Measurements from ENCODE around the gene TSPAN17. TPM values are rescaled to one million over a fixed set of nuclear protein-coding genes. Genes with fewer than 3 reads are reported as not detected.

The TSPAN17 gene
- total and polyA plus RNA-seq, 5 donors from 2014 or later = 26.0 to 48.8 (median 34.0) TPM

GRCh38 chr5:176616511-176616910 is 30.8 kb upstream of the TSPAN17 start:
- Mint-ChIP-seq H3K4me1 (peaks cover 0 to 18% (median 6%) of the 10 kb centered on the region in 4 donors), H3K27me3 (peaks cover 62% of the 10 kb centered on the region), H3K27ac (no peak overlapping the region), H3K9me3 (peaks cover 0 to 3% (median 0%) of the 10 kb centered on the region in 7 donors), H3K4me3 (no peak overlapping the region), H3K36me3 (peaks cover 3% of the 10 kb centered on the region)
- Histone ChIP-seq H3K36me3 (ENCODE audit: control insufficient read depth, insufficient read depth, low read length) (no peaks in the 10 kb centered on the region), H3K27ac (ENCODE audit: insufficient read depth, low read length, poor library complexity, severe bottlenecking) (no peak overlapping the region), H3K4me1 (ENCODE audit: control insufficient read depth, insufficient read depth, low read length, poor library complexity, severe bottlenecking) (peaks cover 21% of the 10 kb centered on the region), H3K4me3 (ENCODE audit: low read depth, low read length) (no peak overlapping the region), H3K9me3 (ENCODE audit: control insufficient read depth in 2 of 2, low read length in 2 of 2) (no peaks in the 10 kb centered on the region), H3K27me3 (ENCODE audit: control insufficient read depth, insufficient read depth, low read length) (peaks cover 16% of the 10 kb centered on the region)
- DNase-seq (no peak), ATAC-seq (ENCODE audit: low read depth in 2 of 2) (no peak)

- peaks cover 12% of the 10 kb centered on the region for H3K27me3 ChIP-seq (ENCODE audit: control insufficient read depth, insufficient read depth, low read length)
- peaks cover 0 to 18% (median 5%) of the 10 kb centered on the region in 4 donors for H3K4me1 Mint-ChIP-seq
- no peak for DNase-seq
- peaks cover 21% of the 10 kb centered on the region for H3K4me1 ChIP-seq (ENCODE audit: control insufficient read depth, insufficient read depth, low read length, poor library complexity, severe bottlenecking)
- H3K27ac ChIP-seq (ENCODE audit: insufficient read depth, low read length, poor library complexity, severe bottlenecking) = no peak overlapping the region
- H3K27ac Mint-ChIP-seq = no peak overlapping the region
- peaks cover 3% of the 10 kb centered on the region for H3K36me3 Mint-ChIP-seq
- H3K36me3 ChIP-seq (ENCODE audit: control insufficient read depth, insufficient read depth, low read length) = no peaks in the 10 kb centered on the region
- H3K9me3 ChIP-seq (ENCODE audit: control insufficient read depth in 2 of 2, low read length in 2 of 2) = no peaks in the 10 kb centered on the region
- no peak overlapping the region for H3K4me3 ChIP-seq (ENCODE audit: low read depth, low read length)
- H3K27me3 Mint-ChIP-seq = peaks cover 71% of the 10 kb centered on the region
- H3K4me3 Mint-ChIP-seq = peak overlapping the region in 3 of 4 donors; percentile 24 to 61 (median 46)
- peaks cover 0 to 3% (median 0%) of the 10 kb centered on the region in 7 donors for H3K9me3 Mint-ChIP-seq
- no peak for ATAC-seq (ENCODE audit: low read depth in 2 of 2)
Measured at GRCh38 chr5:176618783-176619182, 28.5 kb upstream of the TSPAN17 start.

GRCh38 chr5:176619203-176619568 is 28.1 kb upstream of the TSPAN17 start:
- Mint-ChIP-seq H3K4me3 (peak overlapping the region in 2 of 4 donors; percentile 46 to 61), H3K27ac (no peak overlapping the region), H3K4me1 (peaks cover 0 to 18% (median 5%) of the 10 kb centered on the region in 4 donors), H3K36me3 (peaks cover 3% of the 10 kb centered on the region), H3K27me3 (peaks cover 75% of the 10 kb centered on the region), H3K9me3 (peaks cover 0 to 3% (median 0%) of the 10 kb centered on the region in 7 donors)
- Histone ChIP-seq H3K36me3 (ENCODE audit: control insufficient read depth, insufficient read depth, low read length) (no peaks in the 10 kb centered on the region), H3K4me3 (ENCODE audit: low read depth, low read length) (no peak overlapping the region), H3K9me3 (ENCODE audit: control insufficient read depth in 2 of 2, low read length in 2 of 2) (no peaks in the 10 kb centered on the region), H3K27me3 (ENCODE audit: control insufficient read depth, insufficient read depth, low read length) (peaks cover 12% of the 10 kb centered on the region), H3K27ac (ENCODE audit: insufficient read depth, low read length, poor library complexity, severe bottlenecking) (no peak overlapping the region), H3K4me1 (ENCODE audit: control insufficient read depth, insufficient read depth, low read length, poor library complexity, severe bottlenecking) (peaks cover 21% of the 10 kb centered on the region)
- DNase-seq = peak; percentile 62 to 83 (median 63)
- peak; percentile 80 to 82 for ATAC-seq (ENCODE audit: low read depth in 2 of 2)

- Mint-ChIP-seq H3K36me3 (peaks cover 3% of the 10 kb centered on the region), H3K4me1 (peaks cover 0 to 18% (median 5%) of the 10 kb centered on the region in 4 donors), H3K27me3 (peaks cover 78% of the 10 kb centered on the region), H3K4me3 (peak overlapping the region; percentile 34 to 82 (median 70)), H3K9me3 (peaks cover 0 to 3% (median 0%) of the 10 kb centered on the region in 7 donors), H3K27ac (no peak overlapping the region)
- DNase-seq (no peak), ATAC-seq (ENCODE audit: low read depth in 2 of 2) (no peak)
- Histone ChIP-seq H3K4me1 (ENCODE audit: control insufficient read depth, insufficient read depth, low read length, poor library complexity, severe bottlenecking) (peaks cover 21% of the 10 kb centered on the region), H3K27ac (ENCODE audit: insufficient read depth, low read length, poor library complexity, severe bottlenecking) (no peak overlapping the region), H3K36me3 (ENCODE audit: control insufficient read depth, insufficient read depth, low read length) (no peaks in the 10 kb centered on the region), H3K27me3 (ENCODE audit: control insufficient read depth, insufficient read depth, low read length) (peaks cover 12% of the 10 kb centered on the region), H3K4me3 (ENCODE audit: low read depth, low read length) (no peak overlapping the region), H3K9me3 (ENCODE audit: control insufficient read depth in 2 of 2, low read length in 2 of 2) (no peaks in the 10 kb centered on the region)
Measured at GRCh38 chr5:176619569-176620332, 27.5 kb upstream of the TSPAN17 start.

- no peaks in the 10 kb centered on the region for H3K36me3 ChIP-seq (ENCODE audit: control insufficient read depth, insufficient read depth, low read length)
- peaks cover 12% of the 10 kb centered on the region for H3K27me3 ChIP-seq (ENCODE audit: control insufficient read depth, insufficient read depth, low read length)
- peaks cover 21% of the 10 kb centered on the region for H3K4me1 ChIP-seq (ENCODE audit: control insufficient read depth, insufficient read depth, low read length, poor library complexity, severe bottlenecking)
- ATAC-seq (ENCODE audit: low read depth in 2 of 2) (no peak), DNase-seq (peak in 1 of 3 donors; percentile 33)
- peaks cover 0 to 3% (median 0%) of the 10 kb centered on the region in 7 donors for H3K9me3 Mint-ChIP-seq
- peaks cover 76% of the 10 kb centered on the region for H3K27me3 Mint-ChIP-seq
- no peak overlapping the region for H3K27ac ChIP-seq (ENCODE audit: insufficient read depth, low read length, poor library complexity, severe bottlenecking)
- no peaks in the 10 kb centered on the region for H3K9me3 ChIP-seq (ENCODE audit: control insufficient read depth in 2 of 2, low read length in 2 of 2)
- no peak overlapping the region for H3K27ac Mint-ChIP-seq
- peaks cover 0 to 18% (median 5%) of the 10 kb centered on the region in 4 donors for H3K4me1 Mint-ChIP-seq
- no peak overlapping the region for H3K4me3 ChIP-seq (ENCODE audit: low read depth, low read length)
- H3K36me3 Mint-ChIP-seq = peaks cover 3% of the 10 kb centered on the region
- peak overlapping the region; percentile 60 to 82 (median 76) for H3K4me3 Mint-ChIP-seq
Measured at GRCh38 chr5:176620333-176620981, 26.8 kb upstream of the TSPAN17 start.

- Mint-ChIP-seq H3K4me1 (peaks cover 0 to 18% (median 5%) of the 10 kb centered on the region in 4 donors), H3K27me3 (peaks cover 75% of the 10 kb centered on the region), H3K27ac (no peak overlapping the region), H3K4me3 (no peak overlapping the region), H3K36me3 (no peaks in the 10 kb centered on the region), H3K9me3 (peaks cover 0 to 2% (median 0%) of the 10 kb centered on the region in 7 donors)
- DNase-seq (no peak), ATAC-seq (ENCODE audit: low read depth in 2 of 2) (no peak)
- no peaks in the 10 kb centered on the region for H3K9me3 ChIP-seq (ENCODE audit: control insufficient read depth in 2 of 2, low read length in 2 of 2)
- no peak overlapping the region for H3K4me3 ChIP-seq (ENCODE audit: low read depth, low read length)
- H3K36me3 ChIP-seq (ENCODE audit: control insufficient read depth, insufficient read depth, low read length) = no peaks in the 10 kb centered on the region
- H3K27me3 ChIP-seq (ENCODE audit: control insufficient read depth, insufficient read depth, low read length) = peaks cover 8% of the 10 kb centered on the region
- H3K4me1 ChIP-seq (ENCODE audit: control insufficient read depth, insufficient read depth, low read length, poor library complexity, severe bottlenecking) = peaks cover 21% of the 10 kb centered on the region
- H3K27ac ChIP-seq (ENCODE audit: insufficient read depth, low read length, poor library complexity, severe bottlenecking) = no peak overlapping the region
Measured at GRCh38 chr5:176621661-176622079, 25.6 kb upstream of the TSPAN17 start.

GRCh38 chr5:176624142-176624541 is 23.1 kb upstream of the TSPAN17 start:
- H3K4me3 Mint-ChIP-seq = peak overlapping the region in 1 of 4 donors; percentile 61
- no peaks in the 10 kb centered on the region for H3K36me3 Mint-ChIP-seq
- peaks cover 0 to 19% (median 5%) of the 10 kb centered on the region in 4 donors for H3K4me1 Mint-ChIP-seq
- H3K27me3 Mint-ChIP-seq = peaks cover 79% of the 10 kb centered on the region
- no peak for DNase-seq
- no peak for ATAC-seq (ENCODE audit: low read depth in 2 of 2)
- no peaks in the 10 kb centered on the region for H3K9me3 ChIP-seq (ENCODE audit: control insufficient read depth in 2 of 2, low read length in 2 of 2)
- H3K36me3 ChIP-seq (ENCODE audit: control insufficient read depth, insufficient read depth, low read length) = no peaks in the 10 kb centered on the region
- peaks cover 17% of the 10 kb centered on the region for H3K4me1 ChIP-seq (ENCODE audit: control insufficient read depth, insufficient read depth, low read length, poor library complexity, severe bottlenecking)
- H3K27me3 ChIP-seq (ENCODE audit: control insufficient read depth, insufficient read depth, low read length) = peaks cover 9% of the 10 kb centered on the region
- H3K9me3 Mint-ChIP-seq = peaks cover 0 to 1% (median 0%) of the 10 kb centered on the region in 7 donors
- H3K27ac Mint-ChIP-seq = no peak overlapping the region
- no peak overlapping the region for H3K27ac ChIP-seq (ENCODE audit: insufficient read depth, low read length, poor library complexity, severe bottlenecking)
- H3K4me3 ChIP-seq (ENCODE audit: low read depth, low read length) = no peak overlapping the region

All from CD4-positive, CD25-positive, alpha-beta regulatory T cell (primary cell).